Astrocyte (in vitro differentiated cells and primary cell): ENCODE results near the gene CNPY4. TPM values are rescaled to one million over a fixed set of nuclear protein-coding genes. Genes with fewer than 3 reads are reported as not detected.
A peak's percentile ranks its signal among the peaks of the same experiment; 100 is the strongest.

Experiments
- DNase-seq: peaks from one replicate; pipeline ENCODE4 v3.0.0-alpha.2; 2010; ENCODE audit warnings: low read depth
- FAIRE-seq: peaks from 2 replicates; lab custom pipeline; 2011; peaks lifted over from hg19 to GRCh38; lab: Jason Lieb, UNC
- H2AFZ ChIP-seq: 2 replicates; pipeline ENCODE4 v1.6.0; 2012; ENCODE audit warnings: low read depth, low read length, inconsistent platforms
- H3K27ac ChIP-seq: 2 replicates; pipeline ENCODE4 v1.5.1; 2011; ENCODE audit warnings: low read depth, low read length, inconsistent platforms
- H3K27me3 ChIP-seq: 2 replicates; pipeline ENCODE4 v1.6.0; 2011; ENCODE audit warnings: low read length, inconsistent platforms; ENCODE audit not compliant: insufficient read depth
- H3K36me3 ChIP-seq: 2 replicates; pipeline ENCODE4 v1.5.1; 2011; ENCODE audit warnings: low read length, inconsistent platforms; ENCODE audit not compliant: insufficient read depth
- H3K4me1 ChIP-seq: 2 replicates; pipeline ENCODE4 v1.5.1; 2011; ENCODE audit warnings: low read length, inconsistent platforms; ENCODE audit not compliant: insufficient read depth
- H3K4me2 ChIP-seq: 2 replicates; pipeline ENCODE4 v1.6.0; 2012; ENCODE audit warnings: low read length, inconsistent platforms
- H3K4me3 ChIP-seq: 2 replicates; pipeline ENCODE4 v1.5.1; 2011; ENCODE audit warnings: low read depth, mild to moderate bottlenecking, low read length, inconsistent platforms; ENCODE audit not compliant: insufficient read depth
- H3K79me2 ChIP-seq: 2 replicates; pipeline ENCODE4 v1.6.0; 2012; ENCODE audit warnings: mild to moderate bottlenecking, low read length, inconsistent platforms; ENCODE audit not compliant: insufficient read depth
- H3K9ac ChIP-seq: 2 replicates; pipeline ENCODE4 v1.6.0; 2012; ENCODE audit warnings: mild to moderate bottlenecking, low read length, inconsistent platforms
- H3K9me3 ChIP-seq: 2 replicates; pipeline ENCODE4 v1.5.1; 2012; ENCODE audit warnings: low read depth, mild to moderate bottlenecking, low read length, inconsistent platforms; ENCODE audit not compliant: insufficient read depth
- H4K20me1 ChIP-seq: 2 replicates; pipeline ENCODE4 v1.6.0; 2012; ENCODE audit warnings: low read length, inconsistent platforms; ENCODE audit not compliant: insufficient read depth
- H3K27ac Mint-ChIP-seq: one replicate; pipeline ENCODE4 v1.8.0; 2021; ENCODE audit warnings: mild to moderate bottlenecking, mixed read lengths; ENCODE audit not compliant: unreplicated experiment
- H3K27me3 Mint-ChIP-seq: one replicate; pipeline ENCODE4 v1.8.0; 2021; ENCODE audit warnings: low read depth, mixed read lengths; ENCODE audit not compliant: unreplicated experiment
- H3K36me3 Mint-ChIP-seq: one replicate; pipeline ENCODE4 v1.8.0; 2021; ENCODE audit warnings: low read depth, mixed read lengths; ENCODE audit not compliant: unreplicated experiment
- H3K4me1 Mint-ChIP-seq: one replicate; pipeline ENCODE4 v1.8.0; 2021; ENCODE audit warnings: low read depth, mixed read lengths; ENCODE audit not compliant: unreplicated experiment
- H3K4me3 Mint-ChIP-seq: one replicate; pipeline ENCODE4 v1.8.0; 2021; ENCODE audit warnings: mild to moderate bottlenecking, moderate library complexity, mixed read lengths; ENCODE audit not compliant: unreplicated experiment
- H3K9me3 Mint-ChIP-seq: one replicate; pipeline ENCODE4 v1.8.0; 2021; ENCODE audit warnings: mild to moderate bottlenecking, mixed read lengths; ENCODE audit not compliant: unreplicated experiment
- EZH2 ChIP-seq: IDR thresholded peaks from 2 replicates; pipeline ENCODE4 v1.6.1; 2012; ENCODE audit warnings: mild to moderate bottlenecking, low read length, inconsistent platforms; ENCODE audit not compliant: insufficient read depth
- total RNA-seq: library from RNA; stranded (reverse); gene quantifications from 2 replicates; pipeline ENCODE4 v1.2.1, GENCODE V29; 2021
- TF ChIP-seq, protein P1 (sequence below): IDR thresholded peaks from 2 replicates; pipeline ENCODE4 v1.5.1; 2011; ENCODE audit warnings: low read depth, mild to moderate bottlenecking, inconsistent platforms, low read length, moderate library complexity; ENCODE audit not compliant: insufficient read depth

CNPY4 gene
- total RNA-seq, 1 donor from 2014 or later, result 16.4 TPM

DNA sequence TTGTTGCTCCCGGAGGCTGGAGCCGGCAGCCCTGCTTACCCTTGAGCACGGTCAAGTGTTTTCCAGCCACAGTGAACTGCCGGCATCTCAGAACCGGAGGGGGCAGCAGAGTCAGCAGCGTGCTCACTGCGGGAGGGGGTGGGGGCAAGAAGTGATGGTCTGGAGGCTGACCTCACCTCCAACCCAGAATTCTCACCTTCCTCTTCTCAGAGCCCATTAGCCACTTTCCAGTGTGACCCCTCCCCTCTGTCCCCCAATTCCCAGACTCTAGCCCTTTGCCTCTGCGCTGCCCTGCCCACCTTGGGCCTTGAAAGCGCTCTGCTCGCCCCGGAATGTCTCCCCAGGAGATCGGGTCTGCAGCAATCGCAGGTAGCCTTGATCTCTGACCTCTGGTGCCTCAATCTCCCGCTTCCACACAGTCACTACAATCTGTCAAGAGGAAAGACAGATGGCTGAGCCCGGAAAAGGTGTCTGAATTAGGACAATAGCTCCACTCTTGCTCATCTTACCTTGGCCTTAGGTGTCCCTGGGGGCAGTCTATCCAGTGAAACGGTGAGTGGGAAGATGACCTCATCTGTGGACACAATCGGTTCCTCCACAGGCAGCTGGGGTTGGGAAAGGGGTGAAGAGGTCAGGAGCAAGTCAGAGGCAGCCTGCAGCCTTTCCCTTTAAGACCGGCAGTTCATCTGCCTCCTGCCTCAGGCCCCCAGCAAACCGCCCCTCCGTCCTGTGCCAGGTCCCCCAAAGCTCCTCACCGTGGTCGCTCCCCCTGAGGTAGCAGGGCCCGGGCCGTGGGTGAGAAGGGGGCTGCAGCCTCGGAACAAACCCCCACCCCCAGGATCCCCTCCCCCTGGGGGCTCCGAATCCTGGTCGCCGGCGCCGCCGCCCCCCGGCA is 38.1 kb downstream of the CNPY4 start:
- FAIRE-seq (no peak), DNase-seq (peak; percentile 22)
- Histone ChIP-seq H4K20me1 (peaks cover 44% of the 10 kb centered on the region), H3K36me3 (peaks cover 9% of the 10 kb centered on the region), H3K9ac (peak overlapping the region; percentile 93), H3K27me3 (no peaks in the 10 kb centered on the region), H3K4me2 (peak overlapping the region; percentile 92), H3K9me3 (no peaks in the 10 kb centered on the region), H3K27ac (no peak overlapping the region), H3K4me1 (peaks cover 7% of the 10 kb centered on the region), H3K4me3 (peak overlapping the region; percentile 77), H2AFZ (no peak overlapping the region), H3K79me2 (peaks cover 35% of the 10 kb centered on the region)
- H3K27me3 Mint-ChIP-seq, result peaks cover 2% of the 10 kb centered on the region
- peak overlapping the region; percentile 50 for H3K27ac Mint-ChIP-seq
- no peaks in the 10 kb centered on the region for H3K9me3 Mint-ChIP-seq
- TF ChIP-seq, protein P1, sequence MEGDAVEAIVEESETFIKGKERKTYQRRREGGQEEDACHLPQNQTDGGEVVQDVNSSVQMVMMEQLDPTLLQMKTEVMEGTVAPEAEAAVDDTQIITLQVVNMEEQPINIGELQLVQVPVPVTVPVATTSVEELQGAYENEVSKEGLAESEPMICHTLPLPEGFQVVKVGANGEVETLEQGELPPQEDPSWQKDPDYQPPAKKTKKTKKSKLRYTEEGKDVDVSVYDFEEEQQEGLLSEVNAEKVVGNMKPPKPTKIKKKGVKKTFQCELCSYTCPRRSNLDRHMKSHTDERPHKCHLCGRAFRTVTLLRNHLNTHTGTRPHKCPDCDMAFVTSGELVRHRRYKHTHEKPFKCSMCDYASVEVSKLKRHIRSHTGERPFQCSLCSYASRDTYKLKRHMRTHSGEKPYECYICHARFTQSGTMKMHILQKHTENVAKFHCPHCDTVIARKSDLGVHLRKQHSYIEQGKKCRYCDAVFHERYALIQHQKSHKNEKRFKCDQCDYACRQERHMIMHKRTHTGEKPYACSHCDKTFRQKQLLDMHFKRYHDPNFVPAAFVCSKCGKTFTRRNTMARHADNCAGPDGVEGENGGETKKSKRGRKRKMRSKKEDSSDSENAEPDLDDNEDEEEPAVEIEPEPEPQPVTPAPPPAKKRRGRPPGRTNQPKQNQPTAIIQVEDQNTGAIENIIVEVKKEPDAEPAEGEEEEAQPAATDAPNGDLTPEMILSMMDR, result no peak
- TF ChIP-seq EZH2, result no peak
- H3K4me3 Mint-ChIP-seq, result peak overlapping the region; percentile 84
- peaks cover 8% of the 10 kb centered on the region for H3K36me3 Mint-ChIP-seq
- H3K4me1 Mint-ChIP-seq, result peaks cover 7% of the 10 kb centered on the region

- Histone ChIP-seq H2AFZ (peak within 1 kb of the TSS; percentile 75), H3K4me1 (peaks cover 7% of the 10 kb centered on the region), H3K9me3 (no peaks in the 10 kb centered on the region), H3K36me3 (peaks cover 9% of the 10 kb centered on the region), H3K9ac (peak within 1 kb of the TSS; percentile 93), H3K4me2 (peak within 1 kb of the TSS; percentile 92), H4K20me1 (peaks cover 40% of the 10 kb centered on the region), H3K27me3 (no peaks in the 10 kb centered on the region), H3K27ac (peak within 1 kb of the TSS; percentile 61), H3K79me2 (peaks cover 35% of the 10 kb centered on the region), H3K4me3 (peak within 1 kb of the TSS; percentile 77)
- FAIRE-seq (no peak), DNase-seq (peak; percentile 66)
- peak within 1 kb of the TSS; percentile 84 for H3K4me3 Mint-ChIP-seq
- H3K27me3 Mint-ChIP-seq, result peaks cover 2% of the 10 kb centered on the region
- H3K36me3 Mint-ChIP-seq, result peaks cover 7% of the 10 kb centered on the region
- no peaks in the 10 kb centered on the region for H3K9me3 Mint-ChIP-seq
- no peak for TF ChIP-seq EZH2
- TF ChIP-seq, protein P1, result no peak
- peaks cover 7% of the 10 kb centered on the region for H3K4me1 Mint-ChIP-seq
- H3K27ac Mint-ChIP-seq, result peak within 1 kb of the TSS; percentile 74
Observed at GRCh38 chr7:100158229-100159098, 39.0 kb downstream of the CNPY4 start, which contains the start of gene TRAPPC14. TRAPPC14 (minus strand) TSS chr7:100158723; CDS start chr7:100158499, 224 bp downstream.
